Measurements from ENCODE around the gene RACGAP1. TPM values are rescaled to one million over a fixed set of nuclear protein-coding genes. Genes with fewer than 3 reads are reported as not detected.

Gene RACGAP1
- total and polyA plus RNA-seq, 2 experiments from 2014 or later, result 19.0 to 52.8 TPM

- Mint-ChIP-seq H3K4me3 (no peak overlapping the region), H3K27me3 (ENCODE audit: insufficient read depth, low read depth, poor library complexity) (peaks cover 14% of the 10 kb centered on the region), H3K9me3 (no peaks in the 10 kb centered on the region), H3K4me1 (peaks cover 10% of the 10 kb centered on the region), H3K27ac (no peak overlapping the region), H3K36me3 (ENCODE audit: low read depth) (no peaks in the 10 kb centered on the region; the same call in 2 of the 3 replicates)
- no peak for ATAC-seq
- no peaks in the 10 kb centered on the region for H3K36me3 ChIP-seq (ENCODE audit: insufficient read depth)
- DNase-seq (ENCODE audit: low spot score), result no peak
- peaks cover 15% of the 10 kb centered on the region for H3K27me3 ChIP-seq (ENCODE audit: insufficient read depth)
- no peaks in the 10 kb centered on the region for H3K79me2 ChIP-seq (replicated peaks; ENCODE audit: insufficient read depth)
- H3K4me3 ChIP-seq, result no peak overlapping the region
- H3K9me2 ChIP-seq (ENCODE audit: insufficient read depth), result no peaks in the 10 kb centered on the region
- no peak overlapping the region for H3K27ac ChIP-seq (ENCODE audit: low read depth)
- H3K4me2 ChIP-seq, result no peak overlapping the region
- no peaks in the 10 kb centered on the region for H4K20me1 ChIP-seq (replicated peaks; ENCODE audit: insufficient read depth)
- H3F3A ChIP-seq (replicated peaks; ENCODE audit: low read depth), result no peaks in the 10 kb centered on the region
- no peak overlapping the region for H2AFZ ChIP-seq
- peaks cover 4% of the 10 kb centered on the region; the same call in 1 of the 2 replicates for H3K4me1 ChIP-seq (ENCODE audit: insufficient read depth)
- TF ChIP-seq EZH2phosphoT487 (IDR thresholded peaks at IDR 0.05; ENCODE audit: unreplicated experiment) (no peak), CTCF (conservative IDR thresholded peaks at IDR 0.05; ENCODE audit: low read depth in 2 of 2) (no peak), STAT1 (IDR thresholded peaks at IDR 0.05; ENCODE audit: unreplicated experiment) (no peak), ZNF462 (CRISPR knock-in tag; IDR thresholded peaks at IDR 0.05) (no peak), NANOG (IDR thresholded peaks at IDR 0.05; ENCODE audit: borderline replicate concordance) (no peak), ZNF331 (CRISPR knock-in tag; IDR thresholded peaks at IDR 0.05; ENCODE audit: low read depth) (no peak), REST (IDR thresholded peaks at IDR 0.05; ENCODE audit: unreplicated experiment) (no peak), EZH2 (IDR thresholded peaks at IDR 0.05; ENCODE audit: low read depth, unreplicated experiment) (no peak), ETS1 (IDR thresholded peaks at IDR 0.05) (no peak), POLR2AphosphoS5 (IDR thresholded peaks at IDR 0.05; ENCODE audit: low read depth) (no peak), CREB1 (CRISPR knock-in tag; IDR thresholded peaks at IDR 0.05; ENCODE audit: low read depth) (no peak), JUNB (IDR thresholded peaks at IDR 0.05; ENCODE audit: unreplicated experiment) (no peak), ZNF114 (CRISPR knock-in tag; IDR thresholded peaks at IDR 0.05) (no peak)
Observed at GRCh38 chr12:49971141-49971540, 54.2 kb downstream of the RACGAP1 start.

Data from GM23338 (cell line).